ENCODE measurements around the gene MSANTD1.
A peak's percentile ranks its signal among the peaks of the same experiment; 100 is the strongest.
"Not testable (repeated sequence)": the region's sequence is repeated elsewhere in the genome, so short reads cannot be mapped to it uniquely, and the experiment has no call there.

Gene MSANTD1

GRCh38 chr4:3291969-3292570, 43.1 kb downstream of the MSANTD1 start:
- DNase-seq = no peak

DNA sequence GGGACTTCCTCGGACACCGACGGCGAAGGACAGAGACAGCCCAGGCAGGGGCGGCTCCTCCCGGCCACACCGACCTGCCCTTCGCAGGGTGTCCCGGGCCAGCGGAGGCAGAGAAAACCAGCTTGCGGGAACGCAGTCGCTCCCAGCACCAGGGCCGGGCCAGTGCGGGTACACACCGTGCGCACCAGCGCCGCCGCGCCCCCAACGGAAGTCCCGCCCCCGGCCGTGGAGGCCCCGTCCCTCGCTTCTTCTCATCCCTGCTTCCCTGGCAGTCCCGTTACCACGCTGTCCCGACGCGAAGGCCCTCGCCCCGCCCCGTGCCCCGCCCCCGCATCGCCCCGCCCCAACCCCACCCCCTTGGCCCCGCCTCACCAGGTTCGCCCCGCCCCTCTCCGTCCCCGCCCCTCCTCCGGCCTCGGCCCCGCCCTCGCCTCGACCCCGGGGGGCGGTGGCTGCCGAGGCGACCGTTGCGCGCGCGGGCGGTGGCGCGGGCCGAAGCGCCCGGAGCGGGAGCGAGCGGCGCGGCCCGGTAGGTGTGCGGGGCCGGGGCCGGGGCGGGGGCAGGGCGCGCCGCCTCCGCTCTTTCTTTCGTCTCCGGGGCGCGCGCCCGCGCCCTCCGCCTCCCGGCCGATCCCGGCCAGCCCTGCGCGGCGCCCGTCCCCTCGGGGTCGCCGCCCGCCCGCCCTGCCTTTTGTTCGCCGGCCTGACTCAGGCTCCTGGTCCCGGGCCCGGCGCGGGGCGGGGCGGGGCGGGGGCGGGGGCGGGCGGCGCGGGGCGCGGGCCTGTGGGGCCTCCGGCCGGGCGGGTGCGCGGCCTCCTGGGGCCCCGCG, 43.8 kb downstream of the MSANTD1 start, which contains the start of gene RGS12:
Gene RGS12, plus strand, starts transcription at position 451 of the 830 bp plus-strand sequence. CDS start 23,150 bp downstream, outside the sequence.
- peak; percentile 51 for DNase-seq

DNA sequence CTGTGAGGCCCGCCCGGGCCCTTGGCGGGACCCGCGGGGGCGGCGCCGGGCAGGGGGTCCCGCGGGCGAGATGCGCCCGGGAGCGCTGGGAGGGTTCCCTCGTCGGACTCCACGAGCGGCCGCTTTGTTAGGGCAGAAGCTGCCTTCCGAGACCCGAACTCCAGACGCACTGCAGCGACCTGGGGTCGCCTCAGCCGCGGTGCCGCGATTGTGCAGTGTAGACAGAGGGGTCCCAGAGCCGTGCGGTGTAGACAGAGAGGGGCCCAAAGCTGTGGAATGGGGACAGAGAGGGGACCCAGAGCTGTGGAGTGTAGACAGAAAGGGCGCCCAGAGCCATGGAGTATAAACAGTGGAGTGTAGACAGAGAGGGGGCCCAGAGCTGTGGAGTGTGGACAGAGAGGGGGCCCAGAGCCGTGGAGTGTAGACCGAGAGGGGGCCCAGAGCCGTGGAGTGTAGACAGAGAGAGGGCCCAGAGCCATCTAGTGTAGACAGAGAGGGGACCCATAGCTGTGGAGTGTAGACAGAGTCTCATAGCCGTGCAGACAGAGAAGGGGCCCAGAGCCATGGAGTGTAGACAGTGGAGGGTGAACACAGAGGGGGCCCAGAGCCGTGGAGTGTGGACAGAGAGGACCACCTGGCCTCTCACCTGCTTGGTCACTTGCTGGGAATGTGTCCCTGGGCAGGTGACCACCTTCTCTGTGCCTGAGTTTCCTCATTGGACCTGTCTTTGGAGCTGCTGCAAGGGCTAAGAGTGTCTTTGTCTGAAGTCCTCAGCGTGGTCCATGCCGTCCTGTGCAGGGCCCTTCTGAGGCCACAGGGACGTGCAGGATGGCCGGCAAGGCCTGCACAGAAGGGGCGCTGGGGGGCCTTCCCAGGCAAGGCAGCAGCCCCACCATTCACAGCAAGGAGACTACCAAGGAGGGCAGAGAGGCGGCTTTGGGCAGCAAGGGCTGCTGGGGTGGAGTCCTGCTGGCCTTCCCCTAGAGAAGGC, 44.7 kb downstream of the MSANTD1 start:
- DNase-seq = no peak

GRCh38 chr4:3294401-3295241, 45.7 kb downstream of the MSANTD1 start:
- DNase-seq = no peak

- DNase-seq = no peak
Measured at GRCh38 chr4:3295837-3296624, 47.1 kb downstream of the MSANTD1 start.

DNA sequence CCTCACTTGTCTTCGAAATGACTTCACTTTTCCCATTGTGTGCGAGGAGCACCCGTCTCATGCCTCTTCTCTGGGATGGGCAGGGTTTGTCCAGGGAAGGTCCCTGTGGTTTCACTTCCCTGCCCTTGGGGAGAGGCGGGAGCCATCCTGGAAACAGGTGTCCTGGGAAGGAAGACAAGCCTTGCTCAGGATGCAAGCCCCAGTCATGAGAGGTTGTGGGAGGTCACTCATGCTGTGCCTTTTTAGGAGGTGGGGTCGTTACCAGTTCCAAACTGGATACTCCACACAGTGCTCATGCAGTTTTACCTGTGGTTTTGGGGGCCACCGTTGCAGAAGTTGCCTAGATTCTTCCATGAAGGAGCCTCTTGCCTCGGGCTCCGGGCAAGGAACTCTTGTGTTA, 47.7 kb downstream of the MSANTD1 start:
- DNase-seq = no peak

DNA sequence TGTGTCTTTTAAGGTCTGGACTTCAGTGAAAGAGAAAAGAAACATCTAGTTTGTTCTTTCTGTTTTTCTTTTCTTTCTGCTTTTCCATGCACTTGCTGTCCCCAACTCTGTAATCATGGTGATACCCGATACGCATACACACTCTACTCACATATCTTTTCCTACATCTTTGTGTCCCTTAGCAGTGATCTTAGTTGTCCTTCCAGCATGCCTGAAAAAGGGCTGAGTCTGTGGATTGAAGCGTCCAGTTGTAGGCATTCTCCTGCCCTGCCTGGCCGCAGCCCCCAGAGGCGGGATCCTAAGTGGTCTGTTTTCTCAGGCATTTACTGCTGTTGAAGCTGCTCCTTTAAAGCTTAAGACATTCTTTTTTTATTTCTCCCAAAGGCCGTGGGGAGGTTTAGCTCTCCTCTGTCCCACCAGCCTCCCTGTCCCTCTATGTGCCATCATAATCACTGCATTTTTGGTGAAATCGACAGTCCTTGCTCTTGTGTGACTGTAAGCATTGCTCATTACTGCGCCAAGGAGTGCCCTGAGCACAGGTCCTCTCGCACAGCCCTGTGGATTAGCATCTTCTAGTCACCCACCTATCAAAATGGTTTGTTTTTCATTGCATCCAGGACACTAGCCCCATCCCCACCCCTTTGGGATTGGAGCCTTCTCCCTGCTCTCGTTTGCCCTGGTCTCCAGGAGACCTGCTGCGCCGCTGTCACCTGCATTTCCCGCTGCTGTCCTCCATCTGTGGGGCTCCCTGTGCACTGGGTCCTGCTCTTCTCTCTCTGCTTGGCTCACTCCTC, 48.3 kb downstream of the MSANTD1 start:
- DNase-seq = no peak

DNA sequence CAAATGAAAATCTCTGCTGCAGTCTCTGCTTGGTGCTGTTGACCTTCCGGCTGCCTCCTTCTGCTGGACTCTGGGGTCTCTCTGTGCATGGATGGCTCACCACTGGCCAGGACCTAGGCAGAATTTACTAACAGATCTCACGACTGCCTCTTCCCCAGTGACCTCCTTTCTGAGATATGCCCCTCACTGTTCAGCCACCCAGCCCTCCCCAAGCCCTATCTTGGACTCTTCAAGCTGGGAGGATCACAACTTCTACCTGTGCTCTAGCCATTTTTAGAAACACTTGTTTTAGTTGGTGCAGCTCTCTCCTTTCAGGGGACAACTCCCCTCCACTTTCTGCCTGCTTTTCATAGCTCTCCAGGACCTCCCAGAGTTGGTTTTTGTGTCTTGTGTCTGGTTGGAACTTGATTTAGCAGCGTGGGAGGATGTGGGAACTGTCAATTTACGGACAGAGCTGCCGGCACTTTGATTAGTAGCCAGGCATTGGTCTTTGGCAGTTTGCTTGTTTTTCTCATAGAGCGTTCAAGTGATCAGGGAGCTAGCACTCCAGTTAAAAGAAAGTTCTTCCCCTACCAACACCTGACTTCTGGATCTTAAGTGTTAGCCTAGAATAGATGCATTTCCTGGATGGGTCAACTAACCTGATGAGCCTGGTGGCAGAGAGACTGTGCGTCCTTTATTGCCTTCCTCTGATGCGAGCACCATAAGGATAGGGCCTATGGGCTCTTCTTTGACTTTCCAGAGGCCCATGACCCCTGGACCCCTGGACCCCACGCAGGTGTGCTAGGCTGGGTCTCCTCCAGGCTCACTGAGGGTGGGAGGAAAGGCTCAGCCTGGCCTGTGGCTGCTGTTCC, 50.4 kb downstream of the MSANTD1 start:
- DNase-seq = no peak

- DNase-seq = no peak
Measured at GRCh38 chr4:3299976-3300671, 51.2 kb downstream of the MSANTD1 start.

DNA sequence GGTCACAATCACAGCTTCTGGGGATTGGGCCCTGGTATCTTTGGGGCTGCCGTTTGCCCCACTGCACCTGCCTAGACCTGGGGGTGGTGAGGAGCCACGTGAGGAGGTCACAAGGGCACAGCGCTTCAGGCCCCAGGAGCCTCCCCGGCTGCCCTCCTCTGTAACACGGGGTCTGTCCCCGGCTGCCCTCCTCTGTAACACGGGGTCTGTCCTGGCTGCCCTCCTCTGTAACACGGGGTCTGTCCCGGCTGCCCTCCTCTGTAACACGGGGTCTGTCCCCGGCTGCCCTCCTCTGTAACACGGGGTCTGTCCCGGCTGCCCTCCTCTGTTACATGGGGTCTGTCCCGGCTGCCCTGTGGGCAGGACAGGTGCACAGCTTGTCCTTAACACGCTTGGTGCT, 51.9 kb downstream of the MSANTD1 start:
- DNase-seq = not testable (repeated sequence)

DNA sequence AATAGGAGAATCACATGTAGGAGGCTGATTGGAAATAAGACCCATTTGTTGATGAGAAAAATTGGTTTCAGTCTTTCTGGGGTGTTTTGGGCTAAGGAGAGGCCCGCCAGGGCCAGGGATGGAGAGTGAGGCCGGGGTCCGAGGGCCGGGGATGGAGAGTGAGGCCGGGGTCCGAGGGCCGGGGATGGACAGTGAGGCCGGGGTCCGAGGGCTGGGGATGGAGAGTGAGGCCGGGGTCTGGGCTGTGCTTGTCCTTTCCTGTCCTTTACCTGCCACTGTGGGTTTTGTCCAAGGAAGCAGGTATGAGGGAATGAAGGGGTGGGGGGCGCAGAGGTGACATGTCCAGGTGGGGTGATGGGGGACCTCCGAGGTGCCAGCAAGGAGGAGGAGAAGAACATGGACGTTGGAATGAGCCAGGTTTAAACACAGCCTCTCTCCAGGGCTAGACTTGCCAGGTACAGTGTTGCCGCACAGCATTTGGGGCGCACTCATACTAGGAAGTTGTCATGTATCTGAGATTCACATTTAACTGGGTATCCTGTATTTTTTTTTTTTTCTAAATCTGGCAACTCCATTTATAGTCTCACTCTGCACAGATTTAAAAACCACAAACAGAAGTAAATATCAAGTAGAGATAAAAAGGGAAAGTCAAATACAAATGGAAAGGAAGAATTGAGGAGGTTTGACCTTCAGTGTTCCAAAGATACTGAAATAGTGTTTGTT, 52.7 kb downstream of the MSANTD1 start:
- no peak for DNase-seq

- no peak for DNase-seq
Measured at GRCh38 chr4:3302173-3302785, 53.3 kb downstream of the MSANTD1 start.

GRCh38 chr4:3302786-3303564, 54.0 kb downstream of the MSANTD1 start:
- DNase-seq = no peak

- no peak for DNase-seq
Measured at GRCh38 chr4:3303565-3303824, 54.5 kb downstream of the MSANTD1 start.

GRCh38 chr4:3303923-3304710, 55.2 kb downstream of the MSANTD1 start:
- DNase-seq = no peak
